GM20000 (cell line): Measurements from ENCODE around the gene MYF6.

Experiments used
- DNase-seq: peaks from one replicate; pipeline ENCODE4 v3.0.0; 2012; ENCODE audit warnings: low spot score
- CTCF ChIP-seq: IDR thresholded peaks from 2 replicates; pipeline ENCODE4 v1.5.1; 2012; ENCODE audit warnings: mild to moderate bottlenecking, control low read depth; ENCODE audit errors: extremely low read depth, missing control alignments

MYF6 gene

GRCh38 chr12:80713419-80713818 is 6.0 kb downstream of the MYF6 start:
- no peak for DNase-seq
- no peak for TF ChIP-seq CTCF

GRCh38 chr12:80714055-80714454 is 6.6 kb downstream of the MYF6 start:
- no peak for TF ChIP-seq CTCF
- no peak for DNase-seq

GRCh38 chr12:80714846-80715245 is 7.4 kb downstream of the MYF6 start:
- no peak for TF ChIP-seq CTCF
- no peak for DNase-seq

- no peak for TF ChIP-seq CTCF
- DNase-seq: no peak
These were observed 8.3 kb downstream of the MYF6 start for GRCh38 chr12:80715713-80716249.

- TF ChIP-seq CTCF: no peak
- DNase-seq: no peak
These were observed 9.4 kb downstream of the MYF6 start, which contains the start of gene MYF5 for GRCh38 chr12:80716696-80717469. MYF5 (plus strand) TSS chr12:80716912; CDS start chr12:80717064, 152 bp downstream.

GRCh38 chr12:80717856-80718255 is 10.4 kb downstream of the MYF6 start:
- TF ChIP-seq CTCF: no peak
- DNase-seq: no peak

- no peak for TF ChIP-seq CTCF
- no peak for DNase-seq
These were observed 13.1 kb downstream of the MYF6 start for GRCh38 chr12:80720516-80720915.
